ENCODE results near the gene HOXA9. TPM values are rescaled to one million over a fixed set of nuclear protein-coding genes. Genes with fewer than 3 reads are reported as not detected.

HOXA9 gene
- total and polyA plus RNA-seq, 8 donors = 0.25 to 68.1 TPM; not detected in 6

DNA sequence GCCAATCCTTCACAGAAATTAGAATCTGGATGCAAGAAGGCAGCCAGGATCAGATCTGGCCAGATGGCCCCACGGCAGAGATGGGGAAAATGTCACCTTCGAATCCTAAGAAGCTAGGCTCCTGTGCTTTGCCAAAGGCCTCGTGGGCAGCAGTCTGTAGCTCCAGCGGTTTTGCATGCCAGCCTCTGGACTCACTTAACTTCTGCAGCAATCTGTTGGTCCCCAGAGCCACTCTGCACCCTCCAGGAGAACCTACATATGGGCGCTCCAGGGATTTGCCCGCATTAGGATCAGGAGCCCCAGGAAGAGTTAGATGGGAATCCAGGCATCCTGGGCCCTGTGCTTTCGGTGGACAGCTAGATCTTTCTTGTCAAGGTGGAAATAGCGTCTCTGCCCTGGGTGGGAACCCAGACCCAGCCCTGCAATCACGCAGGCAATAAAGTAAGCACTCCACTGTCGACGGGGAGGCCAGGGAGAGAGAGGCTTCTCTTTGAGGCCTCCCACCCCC lies 44.6 kb upstream of the HOXA9 start:
- Histone ChIP-seq H3K36me3 (no peaks in the 10 kb centered on the region), H3K4me1 (peaks cover 18 to 36% (median 26%) of the 10 kb centered on the region in 4 donors), H3K27ac (no peak overlapping the region), H3K9me3 (peaks cover 0 to 7% (median 0%) of the 10 kb centered on the region in 4 donors), H3K4me3 (peak overlapping the region in 2 of 4 donors; percentile 27 to 29), H3K27me3 (peaks cover 36 to 100% (median 93%) of the 10 kb centered on the region in 3 donors)
- DNase-seq = no peak
- 37 to 70% (median 41%) methylated on average over 8 to 11 of the region's 11 CpGs for WGBS, 5 donors
- no peak for TF ChIP-seq POLR2A (IDR thresholded peaks at IDR 0.05)
- TF ChIP-seq, protein P1, sequence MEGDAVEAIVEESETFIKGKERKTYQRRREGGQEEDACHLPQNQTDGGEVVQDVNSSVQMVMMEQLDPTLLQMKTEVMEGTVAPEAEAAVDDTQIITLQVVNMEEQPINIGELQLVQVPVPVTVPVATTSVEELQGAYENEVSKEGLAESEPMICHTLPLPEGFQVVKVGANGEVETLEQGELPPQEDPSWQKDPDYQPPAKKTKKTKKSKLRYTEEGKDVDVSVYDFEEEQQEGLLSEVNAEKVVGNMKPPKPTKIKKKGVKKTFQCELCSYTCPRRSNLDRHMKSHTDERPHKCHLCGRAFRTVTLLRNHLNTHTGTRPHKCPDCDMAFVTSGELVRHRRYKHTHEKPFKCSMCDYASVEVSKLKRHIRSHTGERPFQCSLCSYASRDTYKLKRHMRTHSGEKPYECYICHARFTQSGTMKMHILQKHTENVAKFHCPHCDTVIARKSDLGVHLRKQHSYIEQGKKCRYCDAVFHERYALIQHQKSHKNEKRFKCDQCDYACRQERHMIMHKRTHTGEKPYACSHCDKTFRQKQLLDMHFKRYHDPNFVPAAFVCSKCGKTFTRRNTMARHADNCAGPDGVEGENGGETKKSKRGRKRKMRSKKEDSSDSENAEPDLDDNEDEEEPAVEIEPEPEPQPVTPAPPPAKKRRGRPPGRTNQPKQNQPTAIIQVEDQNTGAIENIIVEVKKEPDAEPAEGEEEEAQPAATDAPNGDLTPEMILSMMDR (IDR thresholded peaks at IDR 0.05) = no peak
- TF ChIP-seq POLR2AphosphoS5 (IDR thresholded peaks at IDR 0.05) = no peak
- no peak for TF ChIP-seq EP300 (IDR thresholded peaks at IDR 0.05)
- intact Hi-C loops (cut with DNase I; ENCODE audit: low total_unique reads) = loop anchor here (10.0 kb wide), 3 partner anchors 365 to 805 kb away; no protein-coding TSS in a partner anchor

DNA sequence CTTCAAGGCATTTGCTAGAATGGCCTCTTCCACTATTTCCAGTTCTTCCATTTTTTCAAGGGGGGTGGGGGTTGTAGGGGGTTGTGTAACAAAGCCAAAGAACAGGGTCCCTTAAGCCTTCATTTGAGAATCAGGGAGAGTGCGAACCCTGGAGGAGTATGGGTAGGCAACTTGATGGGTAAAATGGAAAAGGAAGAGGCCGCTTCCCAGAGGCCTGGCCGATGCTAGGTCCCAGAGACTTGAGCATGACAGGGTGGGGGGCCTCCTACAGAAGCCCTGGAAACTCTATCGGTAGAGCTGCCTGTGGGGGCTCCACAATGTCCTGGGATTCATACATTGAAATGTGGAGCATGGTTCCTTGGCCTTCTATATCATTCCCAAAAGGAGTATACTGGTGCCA lies 43.7 kb upstream of the HOXA9 start:
- no peak overlapping the region for H3K4me3 ChIP-seq
- H3K4me1 ChIP-seq = peaks cover 21 to 41% (median 32%) of the 10 kb centered on the region in 4 donors
- H3K36me3 ChIP-seq = no peaks in the 10 kb centered on the region
- DNase-seq = no peak
- no peak overlapping the region for H3K27ac ChIP-seq
- TF ChIP-seq EP300 (IDR thresholded peaks at IDR 0.05) (no peak), POLR2A (IDR thresholded peaks at IDR 0.05) (no peak), POLR2AphosphoS5 (IDR thresholded peaks at IDR 0.05) (no peak)
- TF ChIP-seq, protein P1 (IDR thresholded peaks at IDR 0.05) = no peak
- peaks cover 40 to 100% (median 98%) of the 10 kb centered on the region in 3 donors for H3K27me3 ChIP-seq
- WGBS, 5 donors = 65 to 87% (median 71%) methylated on average over 4 of the region's 4 CpGs
- intact Hi-C loops (cut with DNase I; ENCODE audit: low total_unique reads) = loop anchor here (10.0 kb wide), 3 partner anchors 366 to 806 kb away; no protein-coding TSS in a partner anchor
- H3K9me3 ChIP-seq = peaks cover 0 to 7% (median 0%) of the 10 kb centered on the region in 4 donors

DNA sequence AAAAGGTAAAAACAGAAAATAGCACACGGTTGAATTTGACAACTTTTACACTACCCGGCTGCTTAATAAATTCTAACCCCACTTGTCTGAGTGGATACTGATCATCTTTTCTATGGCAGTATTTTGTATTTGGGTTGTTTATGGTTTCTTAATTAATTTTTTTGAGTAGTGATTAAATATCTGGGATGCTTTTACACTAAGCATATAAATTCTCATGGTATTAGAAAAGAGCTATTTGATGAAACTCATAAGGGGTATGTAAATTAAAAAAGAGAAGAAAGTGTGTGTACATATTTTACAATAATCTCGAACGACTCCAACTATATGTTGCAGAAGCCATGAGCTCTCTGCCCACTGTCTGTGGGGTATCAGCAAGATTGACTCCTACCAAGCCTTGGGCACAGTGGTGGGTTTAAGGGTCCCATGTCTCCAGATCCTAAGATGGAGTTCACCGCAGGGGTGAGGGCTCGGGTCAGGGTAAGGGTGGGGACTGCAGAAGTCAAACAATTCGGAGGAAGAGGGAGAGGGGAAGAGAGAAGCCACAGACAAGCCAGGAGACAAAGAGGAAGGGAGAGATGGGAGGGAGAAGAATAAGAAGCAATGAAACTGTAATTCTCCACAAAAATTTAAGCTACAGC lies 42.1 kb upstream of the HOXA9 start:
- Histone ChIP-seq H3K4me3 (no peak overlapping the region), H3K27me3 (peaks cover 36 to 100% (median 97%) of the 10 kb centered on the region in 3 donors), H3K9me3 (peaks cover 0 to 7% (median 0%) of the 10 kb centered on the region in 4 donors), H3K36me3 (no peaks in the 10 kb centered on the region), H3K4me1 (peaks cover 14 to 27% (median 21%) of the 10 kb centered on the region in 4 donors), H3K27ac (no peak overlapping the region)
- 27 to 41% (median 33%) methylated on average over 7 of the region's 7 CpGs for WGBS, 5 donors
- TF ChIP-seq, protein P1 (IDR thresholded peaks at IDR 0.05) = no peak
- TF ChIP-seq POLR2A (IDR thresholded peaks at IDR 0.05) = no peak
- TF ChIP-seq EP300 (IDR thresholded peaks at IDR 0.05) = no peak
- TF ChIP-seq POLR2AphosphoS5 (IDR thresholded peaks at IDR 0.05) = no peak
- no peak for DNase-seq
- intact Hi-C loops (cut with DNase I; ENCODE audit: low total_unique reads) = loop anchor here (10.0 kb wide), 3 partner anchors 367 to 807 kb away; no protein-coding TSS in a partner anchor

DNA sequence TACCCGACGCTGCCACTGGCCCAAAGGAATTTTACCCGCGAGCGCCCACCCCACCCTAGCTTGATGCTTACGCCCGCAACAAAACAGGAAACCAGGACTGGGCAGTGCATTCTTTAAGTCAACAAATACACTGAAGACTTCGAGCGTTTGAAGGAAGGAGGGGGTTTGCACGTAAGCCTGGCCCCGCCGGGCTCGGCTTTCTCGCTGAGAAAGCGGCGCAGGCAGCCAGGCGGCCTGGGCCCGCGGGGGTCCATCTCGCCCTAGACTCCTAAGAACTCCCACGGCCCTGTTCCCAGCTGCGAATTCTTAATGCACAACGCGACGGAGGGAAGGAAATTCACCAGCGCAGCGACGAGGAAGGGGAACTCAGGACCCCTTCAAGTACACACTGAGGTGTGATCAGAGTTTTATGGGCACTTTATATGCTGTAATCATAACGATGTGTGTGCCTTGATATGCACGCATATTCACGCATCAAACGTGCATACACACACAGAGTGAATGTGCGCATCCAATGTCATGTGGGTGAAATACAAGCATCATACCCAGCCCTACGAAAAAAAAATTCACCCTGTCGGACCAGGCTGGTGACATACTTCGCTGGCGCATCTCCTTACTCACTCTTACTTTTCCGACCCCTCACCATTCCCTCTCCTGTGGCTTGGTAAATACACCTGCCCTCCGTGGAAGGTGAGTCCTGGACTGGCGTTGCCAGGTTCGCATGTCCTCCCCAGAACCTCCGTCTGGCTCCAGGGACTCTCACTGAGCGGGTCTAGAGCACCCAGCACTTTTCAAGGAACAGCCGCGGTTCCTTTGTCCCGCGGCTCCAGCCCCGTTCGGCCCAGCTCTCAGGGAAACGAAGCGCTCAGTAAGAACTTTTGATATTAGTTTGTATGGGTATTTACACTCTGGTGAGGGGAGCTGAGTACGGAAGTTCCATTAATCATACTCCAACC lies 40.3 kb upstream of the HOXA9 start:
- peaks cover 43 to 100% (median 97%) of the 10 kb centered on the region in 3 donors for H3K27me3 ChIP-seq
- peak overlapping the region in 1 of 4 donors; percentile 22 for H3K4me3 ChIP-seq
- intact Hi-C loops (cut with DNase I; ENCODE audit: low total_unique reads) = loop anchor here (10.0 kb wide), 3 partner anchors 369 to 809 kb away; no protein-coding TSS in a partner anchor
- WGBS, 5 donors = 7 to 14% (median 12%) methylated on average over 48 to 52 of the region's 52 CpGs
- H3K27ac ChIP-seq = no peak overlapping the region
- no peak for DNase-seq
- TF ChIP-seq EP300 (IDR thresholded peaks at IDR 0.05) (no peak), POLR2A (IDR thresholded peaks at IDR 0.05) (no peak), POLR2AphosphoS5 (IDR thresholded peaks at IDR 0.05) (no peak)
- TF ChIP-seq, protein P1 (IDR thresholded peaks at IDR 0.05) = no peak
- peaks cover 0 to 7% (median 0%) of the 10 kb centered on the region in 4 donors for H3K9me3 ChIP-seq
- no peaks in the 10 kb centered on the region for H3K36me3 ChIP-seq
- H3K4me1 ChIP-seq = peaks cover 24 to 40% (median 34%) of the 10 kb centered on the region in 4 donors

All from stomach (tissue), 9 donors.